ENCODE results near the gene ADRA2C.

GRCh38 chr4:3735196-3735595, 31.0 kb upstream of the ADRA2C start:
- TF ChIP-seq SRF (IDR thresholded peaks at IDR 0.05; ENCODE audit: low read depth, low read length) (no peak), U2AF2 (IDR thresholded peaks at IDR 0.05; ENCODE audit: low read depth, low read length) (no peak), TBP (CRISPR knock-in tag; IDR thresholded peaks at IDR 0.05) (no peak), POLR2AphosphoS5 (IDR thresholded peaks at IDR 0.05; ENCODE audit: low read depth, low read length) (no peak), FOXK2 (IDR thresholded peaks at IDR 0.05) (no peak)
- TF ChIP-seq, protein P1, sequence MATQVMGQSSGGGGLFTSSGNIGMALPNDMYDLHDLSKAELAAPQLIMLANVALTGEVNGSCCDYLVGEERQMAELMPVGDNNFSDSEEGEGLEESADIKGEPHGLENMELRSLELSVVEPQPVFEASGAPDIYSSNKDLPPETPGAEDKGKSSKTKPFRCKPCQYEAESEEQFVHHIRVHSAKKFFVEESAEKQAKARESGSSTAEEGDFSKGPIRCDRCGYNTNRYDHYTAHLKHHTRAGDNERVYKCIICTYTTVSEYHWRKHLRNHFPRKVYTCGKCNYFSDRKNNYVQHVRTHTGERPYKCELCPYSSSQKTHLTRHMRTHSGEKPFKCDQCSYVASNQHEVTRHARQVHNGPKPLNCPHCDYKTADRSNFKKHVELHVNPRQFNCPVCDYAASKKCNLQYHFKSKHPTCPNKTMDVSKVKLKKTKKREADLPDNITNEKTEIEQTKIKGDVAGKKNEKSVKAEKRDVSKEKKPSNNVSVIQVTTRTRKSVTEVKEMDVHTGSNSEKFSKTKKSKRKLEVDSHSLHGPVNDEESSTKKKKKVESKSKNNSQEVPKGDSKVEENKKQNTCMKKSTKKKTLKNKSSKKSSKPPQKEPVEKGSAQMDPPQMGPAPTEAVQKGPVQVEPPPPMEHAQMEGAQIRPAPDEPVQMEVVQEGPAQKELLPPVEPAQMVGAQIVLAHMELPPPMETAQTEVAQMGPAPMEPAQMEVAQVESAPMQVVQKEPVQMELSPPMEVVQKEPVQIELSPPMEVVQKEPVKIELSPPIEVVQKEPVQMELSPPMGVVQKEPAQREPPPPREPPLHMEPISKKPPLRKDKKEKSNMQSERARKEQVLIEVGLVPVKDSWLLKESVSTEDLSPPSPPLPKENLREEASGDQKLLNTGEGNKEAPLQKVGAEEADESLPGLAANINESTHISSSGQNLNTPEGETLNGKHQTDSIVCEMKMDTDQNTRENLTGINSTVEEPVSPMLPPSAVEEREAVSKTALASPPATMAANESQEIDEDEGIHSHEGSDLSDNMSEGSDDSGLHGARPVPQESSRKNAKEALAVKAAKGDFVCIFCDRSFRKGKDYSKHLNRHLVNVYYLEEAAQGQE (IDR thresholded peaks at IDR 0.05; ENCODE audit: borderline replicate concordance in 1 of 2, low read depth in 1 of 2, low read length in 2 of 2), result no peak

Measured in HepG2 (cell line).